Fibroblast of the conjunctiva (primary cell): ENCODE measurements around the gene GALNT9.
A peak's percentile ranks its signal among the peaks of the same experiment; 100 is the strongest.
"Not testable (repeated sequence)": the region's sequence is repeated elsewhere in the genome, so short reads cannot be mapped to it uniquely, and the experiment has no call there.

Experiments
- DNase-seq: peaks from one replicate; pipeline ENCODE4 v3.0.0-alpha.2; 2010; ENCODE audit warnings: low read depth

Gene GALNT9

DNA sequence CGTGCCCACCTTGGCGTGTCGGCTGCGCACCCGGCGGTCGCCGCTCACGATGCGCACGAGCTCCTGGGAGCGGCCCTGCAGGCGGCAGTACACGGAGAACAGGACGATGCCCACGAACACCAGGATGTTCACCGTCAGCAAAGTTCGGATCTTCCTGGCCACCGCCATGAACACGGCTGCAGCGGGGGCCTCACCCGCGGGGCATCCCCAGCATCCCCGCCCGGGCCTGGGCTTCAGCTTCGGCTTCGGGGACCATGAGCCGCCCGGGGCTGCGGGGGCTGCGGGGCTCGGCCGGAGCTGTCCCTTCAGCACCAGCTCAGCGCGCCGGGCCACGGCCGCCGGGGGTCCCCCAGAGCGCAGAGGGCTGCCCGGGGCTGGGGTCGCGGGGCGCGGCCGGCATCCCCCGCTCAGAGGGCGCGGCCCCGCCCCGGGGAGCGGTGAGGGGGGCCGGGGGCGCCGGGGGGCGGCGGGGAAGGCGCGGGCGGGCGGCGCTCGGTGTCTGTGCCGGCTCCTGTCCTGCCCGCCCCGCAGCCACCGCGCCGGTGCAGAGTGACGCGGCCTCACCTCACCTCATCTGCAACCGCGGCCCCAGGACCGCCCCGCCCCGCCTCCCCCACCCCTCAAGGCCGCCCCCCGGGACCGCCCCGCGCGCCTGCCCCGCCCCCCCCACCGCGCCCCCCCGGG lies at the start of gene GALNT9:
GALNT9 (minus strand) TSS at position 554 of the 684 bp plus-strand sequence; CDS start at position 168, 386 bp downstream.
- DNase-seq, result no peak

GRCh38 chr12:132379057-132379456 lies 49.7 kb upstream of the GALNT9 start:
- DNase-seq, result not testable (repeated sequence)

- no peak for DNase-seq
Measured at GRCh38 chr12:132377147-132377546, 47.8 kb upstream of the GALNT9 start.

GRCh38 chr12:132376464-132376830 lies 47.1 kb upstream of the GALNT9 start:
- DNase-seq, result no peak

GRCh38 chr12:132375747-132376463 lies 46.5 kb upstream of the GALNT9 start:
- no peak for DNase-seq

- DNase-seq, result no peak
Measured at GRCh38 chr12:132374612-132375445, 45.4 kb upstream of the GALNT9 start.

DNA sequence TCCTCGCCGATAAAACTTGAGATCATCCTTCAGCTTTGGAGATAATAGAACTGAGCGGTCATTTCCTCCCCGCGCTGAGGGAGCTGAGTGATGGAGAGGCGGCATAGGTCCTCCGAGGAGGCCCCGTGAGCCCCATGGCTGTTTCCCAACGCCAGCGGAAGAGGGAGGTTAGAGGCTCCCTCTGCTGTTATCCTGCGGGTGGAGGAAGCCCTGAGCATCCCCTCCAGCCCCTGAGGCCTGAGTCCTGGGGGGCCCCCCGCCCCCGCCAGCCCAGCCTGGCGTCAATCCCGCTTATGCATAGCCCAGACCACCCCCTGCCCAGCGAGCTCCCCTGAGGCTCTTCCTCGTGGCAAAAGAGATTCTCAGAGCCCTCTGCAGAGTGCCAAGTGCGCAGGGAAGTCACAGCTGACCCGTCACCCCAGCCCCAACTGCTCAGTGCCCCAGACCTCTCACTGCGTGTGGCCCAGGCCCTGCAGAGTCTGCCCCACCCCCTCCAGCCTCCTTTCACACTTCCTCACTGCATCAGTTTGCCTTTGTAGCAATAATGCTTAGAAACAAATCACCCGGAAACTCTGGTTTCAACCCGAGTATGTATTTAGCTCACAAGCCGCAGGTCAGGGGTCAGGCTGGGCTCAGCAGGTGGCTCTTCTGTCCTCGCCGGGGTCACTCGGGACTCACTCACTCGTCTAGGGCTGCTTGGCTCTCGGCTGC lies 44.7 kb upstream of the GALNT9 start:
- no peak for DNase-seq

GRCh38 chr12:132367852-132368251 lies 38.5 kb upstream of the GALNT9 start:
- DNase-seq, result no peak

DNA sequence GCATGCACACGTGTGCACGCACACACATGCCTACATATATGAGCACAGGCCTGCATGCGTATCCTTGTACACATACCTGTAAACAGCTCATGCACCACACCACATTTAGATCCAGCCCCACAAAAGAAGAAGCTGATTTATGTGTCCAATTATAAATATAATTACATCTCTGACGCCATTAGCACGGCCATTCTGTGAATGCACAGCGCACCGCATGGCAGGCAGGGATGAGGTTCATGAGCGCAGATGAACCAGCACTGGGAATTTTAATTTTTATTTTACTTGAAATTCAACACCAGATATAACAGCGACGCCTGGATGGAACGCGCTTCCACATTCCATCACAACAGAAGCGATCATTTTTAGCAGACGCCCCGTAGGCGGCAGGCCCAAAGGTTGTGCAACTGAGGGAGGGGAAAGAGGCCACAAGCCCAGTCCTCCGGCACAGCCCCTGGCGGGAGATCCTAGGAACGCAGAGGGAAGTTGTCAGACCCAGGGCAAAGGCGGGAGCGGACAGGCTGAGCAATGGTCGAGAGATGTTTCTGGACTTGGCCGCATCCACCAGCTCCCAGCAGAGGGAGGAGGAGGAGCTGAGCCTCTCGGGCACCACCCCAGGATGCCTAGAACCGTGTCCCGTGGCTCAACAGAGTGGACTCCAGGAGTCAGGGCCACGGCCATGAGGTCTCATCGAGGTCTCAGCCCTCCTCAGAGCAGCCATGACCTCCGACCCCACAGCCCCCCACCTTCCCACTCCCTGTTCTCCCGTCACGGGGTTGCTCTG lies 37.9 kb upstream of the GALNT9 start:
- DNase-seq, result peak; percentile 4

DNA sequence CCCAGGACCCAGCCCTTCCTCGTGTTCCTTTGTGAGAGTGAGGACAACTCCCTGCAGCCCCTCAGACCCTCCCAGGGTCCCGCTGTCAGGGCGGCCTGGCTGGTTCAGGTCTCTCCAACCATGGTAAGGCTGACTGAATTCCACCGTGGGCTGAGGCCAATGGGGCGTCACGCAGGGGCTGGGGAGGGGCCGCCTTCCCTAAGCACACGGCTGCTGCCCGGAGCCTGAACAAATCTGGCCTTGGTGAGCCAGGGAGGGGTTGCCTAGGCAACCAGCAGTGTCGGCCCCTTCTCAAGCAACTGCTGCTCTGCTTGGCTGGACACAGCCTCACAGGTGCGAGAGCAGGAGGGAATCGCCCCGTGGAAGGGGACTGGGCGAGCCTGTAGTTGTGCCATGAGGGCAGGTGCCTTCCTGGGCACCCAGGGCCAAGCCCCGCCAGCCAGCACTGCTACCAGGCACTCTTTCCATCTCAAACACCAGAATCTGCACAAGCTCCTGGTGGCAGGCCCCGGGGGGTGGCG lies 37.0 kb upstream of the GALNT9 start:
- DNase-seq, result no peak

GRCh38 chr12:132365226-132365625 lies 35.8 kb upstream of the GALNT9 start:
- no peak for DNase-seq

DNA sequence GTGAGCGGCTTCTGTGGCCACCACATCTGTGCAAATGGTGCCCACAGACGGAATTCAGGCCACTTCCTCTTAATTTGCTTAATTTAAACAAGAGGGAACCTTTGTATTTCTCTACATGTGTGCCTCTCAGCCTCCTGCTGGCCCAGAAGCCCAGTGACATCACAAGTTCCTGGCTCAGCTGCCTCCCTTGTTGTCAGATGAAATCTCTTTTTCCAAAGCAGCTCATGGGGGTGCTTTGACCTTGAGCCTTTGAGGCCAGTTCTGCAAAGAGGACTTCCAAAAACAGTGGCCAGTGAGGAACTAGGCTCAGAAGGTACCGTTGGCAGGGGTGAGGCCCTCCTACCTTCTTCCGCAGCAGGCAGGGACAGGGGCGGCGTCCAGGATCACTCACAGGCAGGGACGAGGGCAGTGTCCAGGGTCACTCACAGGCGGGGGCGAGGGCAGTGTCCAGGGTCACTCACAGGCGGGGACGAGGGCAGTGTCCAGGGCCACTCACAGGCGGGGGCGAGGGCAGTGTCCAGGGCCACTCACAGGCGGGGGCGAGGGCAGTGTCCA lies 35.0 kb upstream of the GALNT9 start:
- no peak for DNase-seq

- no peak for DNase-seq
Measured at GRCh38 chr12:132363661-132364347, 34.4 kb upstream of the GALNT9 start.

- DNase-seq, result no peak
Measured at GRCh38 chr12:132362996-132363660, 33.7 kb upstream of the GALNT9 start.

DNA sequence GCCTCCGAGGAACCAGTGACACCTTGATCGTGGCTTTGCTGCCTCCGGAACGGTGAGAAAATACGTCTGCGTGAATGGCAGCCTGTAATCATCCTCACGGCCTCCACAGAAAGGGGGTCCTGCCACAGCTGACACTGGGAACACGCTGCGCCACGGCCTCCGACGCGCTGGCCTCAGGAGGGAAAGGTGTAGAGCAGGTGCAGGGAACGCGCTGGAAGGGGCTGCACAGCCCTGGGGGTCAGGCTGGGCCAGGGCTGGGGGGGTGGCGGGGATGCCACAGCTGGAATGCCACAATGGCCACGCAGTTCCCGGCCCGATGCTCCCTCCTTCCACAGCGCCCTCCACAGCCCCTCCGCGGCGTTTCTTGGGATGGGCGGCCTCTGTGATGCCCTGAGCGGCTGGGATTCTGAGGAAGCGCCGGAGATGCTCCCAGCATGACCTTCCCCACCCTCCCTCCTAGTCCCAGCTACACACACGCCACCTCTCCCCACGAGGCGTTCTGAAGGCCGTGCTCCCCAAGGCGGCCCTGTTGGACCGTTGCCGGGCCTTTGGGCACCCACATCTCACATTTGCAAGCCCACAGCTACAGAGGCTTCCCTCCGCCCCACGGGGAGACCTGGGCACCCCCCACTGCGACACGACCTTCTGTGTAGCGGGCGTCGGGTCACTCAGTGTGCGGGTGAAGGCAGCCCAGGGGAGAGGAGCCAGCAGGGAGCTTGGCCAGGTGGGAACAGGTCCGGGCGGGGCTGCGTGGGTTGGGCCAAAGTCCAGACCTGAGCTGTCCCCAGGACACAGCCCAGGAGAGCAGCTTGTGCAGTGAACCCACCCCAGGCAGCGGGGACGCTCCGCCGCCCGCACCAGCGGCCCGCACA lies 31.8 kb upstream of the GALNT9 start:
- no peak for DNase-seq

DNA sequence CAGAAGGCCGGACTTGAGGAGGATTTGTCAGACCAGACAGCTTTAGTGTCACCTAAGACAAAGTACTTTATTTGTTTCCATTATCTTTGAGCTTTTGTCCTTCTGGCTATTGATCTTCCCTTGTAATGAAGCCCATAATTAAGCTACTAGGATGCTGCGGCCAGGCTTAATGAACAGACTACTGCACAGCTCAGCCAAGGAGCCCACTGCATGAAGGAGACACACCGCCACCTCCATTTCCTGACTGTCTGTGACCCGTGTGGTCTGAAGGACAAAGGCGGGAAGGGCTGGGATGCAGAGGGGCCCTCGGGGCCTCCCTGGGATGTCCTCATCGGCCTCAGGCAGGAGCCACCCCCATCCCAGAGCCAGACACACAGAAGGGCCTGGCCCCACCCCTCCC lies 31.0 kb upstream of the GALNT9 start:
- no peak for DNase-seq

- no peak for DNase-seq
Measured at GRCh38 chr12:132359971-132360370, 30.6 kb upstream of the GALNT9 start.

- DNase-seq, result no peak
Measured at GRCh38 chr12:132359551-132359950, 30.2 kb upstream of the GALNT9 start.
